Measurements from ENCODE around the gene TNFSF15. TPM values are rescaled to one million over a fixed set of nuclear protein-coding genes. Genes with fewer than 3 reads are reported as not detected.
A peak's percentile ranks its signal among the peaks of the same experiment; 100 is the strongest.

Gene TNFSF15
- total and polyA plus RNA-seq, 2 of the 4 experiments (the other 2 are of a cell fraction), result 0.03 to 0.18 TPM

- Histone ChIP-seq H4K91ac (ENCODE audit: insufficient read depth, low read depth, low read length) (no peak overlapping the region), H3K4me2 (ENCODE audit: low read depth, low read length) (no peak overlapping the region), H2BK5ac (ENCODE audit: low read depth, low read length, poor library complexity, severe bottlenecking) (no peak overlapping the region), H2AK9ac (replicated peaks; ENCODE audit: low read depth, low read length, poor library complexity) (no peak overlapping the region), H3K18ac (ENCODE audit: low read depth, low read length) (no peak overlapping the region; the same call in 1 of the 2 replicates), H3K14ac (replicated peaks; ENCODE audit: low read depth, low read length) (no peak overlapping the region), H2BK15ac (ENCODE audit: low read depth, low read length) (0 out of 3 replicates have a peak overlapping the region, but pooled peaks have one; percentile 0), H3K9me1 (ENCODE audit: insufficient read depth, low read length) (no peaks in the 10 kb centered on the region; the same call in 1 of the 2 replicates), H3K4me1 (ENCODE audit: control insufficient read depth, insufficient read depth, low read length) (peaks cover 18% of the 10 kb centered on the region), H3K56ac (ENCODE audit: extremely low read depth, insufficient read depth, low read length) (no peak overlapping the region), H3K27ac (ENCODE audit: insufficient read depth, low read length) (no peak overlapping the region), H2AFZ (replicated peaks; ENCODE audit: low read length, poor library complexity) (no peak overlapping the region), H3K23ac (ENCODE audit: low read depth, low read length) (no peak overlapping the region), H2BK20ac (ENCODE audit: low read depth, low read length) (no peak overlapping the region), H3K4ac (ENCODE audit: low read depth, low read length) (no peak overlapping the region), H3K9me3 (ENCODE audit: control insufficient read depth, insufficient read depth, low read length) (no peaks in the 10 kb centered on the region), H3K36me3 (ENCODE audit: control insufficient read depth, insufficient read depth, low read length) (no peaks in the 10 kb centered on the region), H3K9ac (ENCODE audit: low read depth, low read length) (no peak overlapping the region), H3K4me3 (ENCODE audit: insufficient read depth, low read depth, low read length) (no peak overlapping the region), H2AK5ac (ENCODE audit: low read depth, low read length) (peak overlapping the region; percentile 25; the same call in 1 of the 2 replicates), H2BK120ac (ENCODE audit: low read depth, low read length) (no peak overlapping the region), H4K5ac (ENCODE audit: low read depth, low read length) (no peak overlapping the region), H3K27me3 (ENCODE audit: control insufficient read depth, insufficient read depth, low read length) (no peaks in the 10 kb centered on the region), H3K79me1 (ENCODE audit: low read depth in 1 of 2, low read length in 2 of 2) (no peaks in the 10 kb centered on the region), H4K20me1 (ENCODE audit: insufficient read depth, low read length) (no peaks in the 10 kb centered on the region), H4K8ac (ENCODE audit: low read depth in 2 of 2, low read length in 2 of 2) (no peak overlapping the region)
- in situ Hi-C loops (cut with MboI; ENCODE audit: low sequenced_read_pairs) (no loop called here), intact Hi-C loops (cut with micrococcal nuclease) (no loop called here), dilution Hi-C loops (cut with HindIII; ENCODE audit: low sequenced_read_pairs, unreplicated experiment) (no loop called here)
- TF ChIP-seq RAD21 (IDR thresholded peaks at IDR 0.05; ENCODE audit: low read length) (no peak), CEBPB (IDR thresholded peaks at IDR 0.05; ENCODE audit: low read depth, low read length) (no peak), MAFK (IDR thresholded peaks at IDR 0.05; ENCODE audit: low read depth, low read length) (no peak), USF2 (IDR thresholded peaks at IDR 0.05; ENCODE audit: low read depth, low read length) (no peak), RCOR1 (IDR thresholded peaks at IDR 0.05; ENCODE audit: insufficient replicate concordance, low read length) (no peak), MAZ (IDR thresholded peaks at IDR 0.05; ENCODE audit: borderline replicate concordance, low read depth, low read length) (no peak)
- CTCF ChIA-PET, result no interaction called here
- POLR2A ChIA-PET (ENCODE audit: unreplicated experiment), result no interaction called here
- WGBS, 2 experiments (ENCODE audit: extremely low coverage in 2 of 2, insufficient read length in 1 of 2), result 78% methylated on average over 1 of the region's 3 CpGs; no CpG with 5 or more reads in 1 of the 2 experiments
- DNase-seq (no peak), ATAC-seq (ENCODE audit: low read depth) (no peak)
- BruUV-seq (replicated peaks), result no TSS peak
Observed at GRCh38 chr9:114853071-114853855, 47.4 kb upstream of the TNFSF15 start.

Measured in IMR-90 (cell line).